Measurements from ENCODE around the gene SF3B4.

DNA sequence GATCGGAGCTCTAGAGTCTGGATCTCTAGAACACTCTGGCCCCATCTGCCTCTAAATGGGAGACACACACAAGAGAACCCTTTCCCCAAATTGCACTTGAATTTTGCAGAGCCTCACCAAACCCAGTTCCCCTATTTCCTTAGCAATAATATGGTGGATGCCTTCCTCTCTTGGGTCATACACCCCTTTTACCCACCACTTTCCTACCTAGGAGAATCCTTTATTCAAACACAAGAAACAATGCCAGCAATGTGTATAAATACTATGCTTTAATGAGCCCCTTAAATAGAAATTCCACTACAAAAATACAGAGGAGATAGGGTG is 760 bp upstream of the SF3B4 start:
- TF ChIP-seq TAF1 (IDR thresholded peaks at IDR 0.05; ENCODE audit: borderline replicate concordance, insufficient read depth, low read length) (no peak), POLR2AphosphoS5 (IDR thresholded peaks at IDR 0.05; ENCODE audit: low read depth, low read length) (no peak), SIN3A (IDR thresholded peaks at IDR 0.05; ENCODE audit: borderline replicate concordance, insufficient read depth, low read length) (no peak), FOXP2 (optimal IDR thresholded peaks at IDR 0.05; ENCODE audit: borderline replicate concordance, extremely low read depth, extremely low read length, insufficient read depth) (no peak)
- TF ChIP-seq, protein P1, sequence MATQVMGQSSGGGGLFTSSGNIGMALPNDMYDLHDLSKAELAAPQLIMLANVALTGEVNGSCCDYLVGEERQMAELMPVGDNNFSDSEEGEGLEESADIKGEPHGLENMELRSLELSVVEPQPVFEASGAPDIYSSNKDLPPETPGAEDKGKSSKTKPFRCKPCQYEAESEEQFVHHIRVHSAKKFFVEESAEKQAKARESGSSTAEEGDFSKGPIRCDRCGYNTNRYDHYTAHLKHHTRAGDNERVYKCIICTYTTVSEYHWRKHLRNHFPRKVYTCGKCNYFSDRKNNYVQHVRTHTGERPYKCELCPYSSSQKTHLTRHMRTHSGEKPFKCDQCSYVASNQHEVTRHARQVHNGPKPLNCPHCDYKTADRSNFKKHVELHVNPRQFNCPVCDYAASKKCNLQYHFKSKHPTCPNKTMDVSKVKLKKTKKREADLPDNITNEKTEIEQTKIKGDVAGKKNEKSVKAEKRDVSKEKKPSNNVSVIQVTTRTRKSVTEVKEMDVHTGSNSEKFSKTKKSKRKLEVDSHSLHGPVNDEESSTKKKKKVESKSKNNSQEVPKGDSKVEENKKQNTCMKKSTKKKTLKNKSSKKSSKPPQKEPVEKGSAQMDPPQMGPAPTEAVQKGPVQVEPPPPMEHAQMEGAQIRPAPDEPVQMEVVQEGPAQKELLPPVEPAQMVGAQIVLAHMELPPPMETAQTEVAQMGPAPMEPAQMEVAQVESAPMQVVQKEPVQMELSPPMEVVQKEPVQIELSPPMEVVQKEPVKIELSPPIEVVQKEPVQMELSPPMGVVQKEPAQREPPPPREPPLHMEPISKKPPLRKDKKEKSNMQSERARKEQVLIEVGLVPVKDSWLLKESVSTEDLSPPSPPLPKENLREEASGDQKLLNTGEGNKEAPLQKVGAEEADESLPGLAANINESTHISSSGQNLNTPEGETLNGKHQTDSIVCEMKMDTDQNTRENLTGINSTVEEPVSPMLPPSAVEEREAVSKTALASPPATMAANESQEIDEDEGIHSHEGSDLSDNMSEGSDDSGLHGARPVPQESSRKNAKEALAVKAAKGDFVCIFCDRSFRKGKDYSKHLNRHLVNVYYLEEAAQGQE (IDR thresholded peaks at IDR 0.05; ENCODE audit: insufficient read depth in 1 of 2, low read depth in 2 of 2, low read length in 2 of 2), result no peak
